ENCODE measurements around the gene GLS2. TPM values are rescaled to one million over a fixed set of nuclear protein-coding genes. Genes with fewer than 3 reads are reported as not detected.

GLS2 gene
- under 0.01 TPM in 2 replicates for total RNA-seq

GRCh38 chr12:56488041-56488955 lies at the start of gene GLS2:
Gene GLS2 (minus strand): TSS chr12:56488161. CDS start chr12:56488118, 43 bp downstream.

GRCh38 chr12:56521590-56522371 lies 33.8 kb upstream of the GLS2 start, which contains the start of gene RBMS2:
Gene RBMS2 (plus strand): TSS chr12:56521820. CDS start chr12:56522024, 204 bp downstream.

GRCh38 chr12:56468216-56469006 lies 19.6 kb downstream of the GLS2 start, which contains the start of gene SPRYD4:
Gene SPRYD4 (plus strand): TSS chr12:56468578. CDS start chr12:56468592, 14 bp downstream.

GRCh38 chr12:56454557-56454956 lies 33.4 kb downstream of the GLS2 start, which contains the start of gene MIP:
Gene MIP (minus strand): TSS chr12:56454657. CDS start chr12:56454613, 44 bp downstream.

GRCh38 chr12:56448860-56449621 lies 38.9 kb downstream of the GLS2 start, which contains the start of gene TIMELESS:
Gene TIMELESS (minus strand): TSS chr12:56449426. CDS start chr12:56434170, 15,256 bp downstream.

Other genes with a start within 250 kb of the GLS2 start
- 10.9 and 15.1 TPM in 2 replicates for gene ANKRD52, start 229.8 kb downstream of the GLS2 start, total RNA-seq
- 7.1 and 7.3 TPM in 2 replicates for gene COQ10A, start 221.2 kb downstream of the GLS2 start, total RNA-seq
- 123 and 126 TPM in 2 replicates for gene CS, start 187.8 kb downstream of the GLS2 start, total RNA-seq
- gene CNPY2, start 172.2 kb downstream of the GLS2 start, total RNA-seq = 63.4 and 79.1 TPM in 2 replicates
- 14.6 TPM in 2 replicates for gene PAN2, start 154.2 kb downstream of the GLS2 start, total RNA-seq
- gene IL23A, start 149.3 kb downstream of the GLS2 start, total RNA-seq = 0.15 TPM in 1 of 2 replicates, not detected in the other
- gene STAT2, start 128.1 kb downstream of the GLS2 start, total RNA-seq = 78.0 and 79.9 TPM in 2 replicates
- gene APOF, start 125.3 kb downstream of the GLS2 start, total RNA-seq = not detected in 2 replicates
- gene TIMELESS, start 38.7 kb downstream of the GLS2 start, total RNA-seq = 22.7 and 24.5 TPM in 2 replicates
- not detected in 2 replicates for gene MIP, start 33.5 kb downstream of the GLS2 start, total RNA-seq
- gene SPRYD4, start 19.6 kb downstream of the GLS2 start, total RNA-seq = 1.2 and 1.3 TPM in 2 replicates
- gene RBMS2, start 33.7 kb upstream of the GLS2 start, total RNA-seq = 12.2 and 12.6 TPM in 2 replicates
- 27.7 and 36.3 TPM in 2 replicates for gene BAZ2A, start 142.2 kb upstream of the GLS2 start, total RNA-seq
- gene ATP5F1B, start 157.8 kb upstream of the GLS2 start, total RNA-seq = 585 and 663 TPM in 2 replicates
- 100 and 110 TPM in 2 replicates for gene PTGES3, start 200.1 kb upstream of the GLS2 start, total RNA-seq
- gene NACA, start 237.1 kb upstream of the GLS2 start, total RNA-seq = 1,369 and 1,498 TPM in 2 replicates

All from bronchus fibroblast of lung (primary cell).